ENCODE data around the gene MAP3K10.
A peak's percentile ranks its signal among the peaks of the same experiment; 100 is the strongest.

The MAP3K10 gene

DNA sequence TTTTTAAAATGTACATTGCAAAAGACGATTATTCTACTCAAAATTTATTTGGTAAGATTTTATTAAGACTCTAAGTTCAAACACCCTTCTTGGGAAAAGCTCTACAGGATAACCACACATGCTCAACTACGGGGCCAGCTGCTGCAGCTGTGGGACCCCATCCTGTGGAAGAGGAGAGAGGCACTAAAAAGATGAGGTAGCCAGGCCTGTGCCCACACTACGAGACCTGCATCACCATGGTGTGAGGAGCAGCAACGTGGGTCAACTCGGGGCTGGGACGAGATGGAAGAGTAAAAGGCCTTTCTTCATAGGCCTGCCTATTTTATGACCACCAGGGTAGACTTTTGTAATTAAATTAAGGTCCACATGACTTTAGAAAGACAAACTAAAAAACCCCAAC is 39.8 kb downstream of the MAP3K10 start:
- no peak overlapping the region for H3K4me3 ChIP-seq (ENCODE audit: low read depth, low read length)
- DNase-seq (ENCODE audit: low read depth) = no peak
- TF ChIP-seq, protein P1, sequence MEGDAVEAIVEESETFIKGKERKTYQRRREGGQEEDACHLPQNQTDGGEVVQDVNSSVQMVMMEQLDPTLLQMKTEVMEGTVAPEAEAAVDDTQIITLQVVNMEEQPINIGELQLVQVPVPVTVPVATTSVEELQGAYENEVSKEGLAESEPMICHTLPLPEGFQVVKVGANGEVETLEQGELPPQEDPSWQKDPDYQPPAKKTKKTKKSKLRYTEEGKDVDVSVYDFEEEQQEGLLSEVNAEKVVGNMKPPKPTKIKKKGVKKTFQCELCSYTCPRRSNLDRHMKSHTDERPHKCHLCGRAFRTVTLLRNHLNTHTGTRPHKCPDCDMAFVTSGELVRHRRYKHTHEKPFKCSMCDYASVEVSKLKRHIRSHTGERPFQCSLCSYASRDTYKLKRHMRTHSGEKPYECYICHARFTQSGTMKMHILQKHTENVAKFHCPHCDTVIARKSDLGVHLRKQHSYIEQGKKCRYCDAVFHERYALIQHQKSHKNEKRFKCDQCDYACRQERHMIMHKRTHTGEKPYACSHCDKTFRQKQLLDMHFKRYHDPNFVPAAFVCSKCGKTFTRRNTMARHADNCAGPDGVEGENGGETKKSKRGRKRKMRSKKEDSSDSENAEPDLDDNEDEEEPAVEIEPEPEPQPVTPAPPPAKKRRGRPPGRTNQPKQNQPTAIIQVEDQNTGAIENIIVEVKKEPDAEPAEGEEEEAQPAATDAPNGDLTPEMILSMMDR (conservative IDR thresholded peaks at IDR 0.05; ENCODE audit: low read depth, low read length) = no peak

DNA sequence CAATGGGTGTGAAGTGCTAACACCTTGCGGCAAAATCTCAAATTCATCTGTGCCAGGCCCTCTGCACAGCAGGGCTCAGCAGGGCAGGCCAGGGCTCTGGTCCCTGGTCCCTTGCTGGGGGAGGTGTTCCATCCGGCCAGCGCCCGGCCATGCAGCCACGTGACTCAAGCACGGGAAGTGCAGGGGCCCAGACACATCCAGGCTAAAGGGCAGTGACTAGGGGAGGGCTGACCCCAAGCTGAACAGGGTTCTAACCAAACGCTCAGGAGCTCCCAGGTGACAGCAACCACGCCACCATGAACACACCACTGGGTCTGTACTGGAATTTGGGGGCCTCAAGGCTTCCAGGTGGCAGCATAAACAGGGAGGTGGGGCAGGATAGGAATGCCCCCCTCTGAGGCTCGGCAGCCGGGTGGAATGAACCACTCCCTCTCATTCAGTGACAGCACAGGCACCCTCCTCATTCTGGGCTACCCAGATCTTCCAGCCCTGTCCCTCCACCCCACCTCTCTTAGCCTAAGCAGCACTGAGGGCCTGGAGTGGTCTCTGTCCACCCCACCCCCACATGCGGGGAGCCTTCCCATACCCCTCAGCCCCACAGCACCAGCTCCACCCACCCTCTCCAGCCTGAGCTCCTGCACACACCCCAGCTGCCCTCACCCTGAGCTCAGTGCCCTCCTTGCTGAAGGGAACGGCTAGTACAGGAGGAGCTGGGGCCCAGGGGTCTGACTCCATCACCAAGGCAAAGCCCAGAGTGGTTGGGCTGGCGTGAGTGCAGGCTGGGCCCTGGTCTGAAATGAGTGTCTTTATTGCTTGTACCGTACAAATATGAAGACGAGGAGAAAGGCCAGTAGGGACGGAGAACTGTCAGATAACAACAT is 40.6 kb downstream of the MAP3K10 start:
- DNase-seq (ENCODE audit: low read depth) = peak; percentile 36
- TF ChIP-seq, protein P1 (conservative IDR thresholded peaks at IDR 0.05; ENCODE audit: low read depth, low read length) = no peak
- no peak overlapping the region for H3K4me3 ChIP-seq (ENCODE audit: low read depth, low read length)

DNA sequence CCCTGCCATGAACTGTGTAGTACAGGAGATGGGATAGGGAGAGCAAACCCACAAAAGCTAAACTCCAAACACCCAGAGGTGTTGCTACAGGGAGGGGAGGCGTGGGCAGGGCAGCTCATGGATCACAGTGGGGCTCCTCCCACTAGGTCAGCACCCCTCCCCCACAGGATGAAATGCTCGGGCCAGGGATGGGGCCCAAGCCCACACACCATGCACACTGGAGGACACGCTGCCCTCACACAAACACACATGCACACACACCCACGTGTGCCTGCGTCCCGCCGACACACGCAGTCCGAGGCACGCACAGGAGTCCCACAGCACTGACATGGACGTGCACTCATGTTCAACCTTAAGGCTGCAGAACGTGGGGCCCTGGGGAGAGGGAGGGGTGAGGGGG is 41.3 kb downstream of the MAP3K10 start:
- no peak for DNase-seq (ENCODE audit: low read depth)
- TF ChIP-seq, protein P1 (conservative IDR thresholded peaks at IDR 0.05; ENCODE audit: low read depth, low read length) = no peak
- H3K4me3 ChIP-seq (ENCODE audit: low read depth, low read length) = no peak overlapping the region

DNA sequence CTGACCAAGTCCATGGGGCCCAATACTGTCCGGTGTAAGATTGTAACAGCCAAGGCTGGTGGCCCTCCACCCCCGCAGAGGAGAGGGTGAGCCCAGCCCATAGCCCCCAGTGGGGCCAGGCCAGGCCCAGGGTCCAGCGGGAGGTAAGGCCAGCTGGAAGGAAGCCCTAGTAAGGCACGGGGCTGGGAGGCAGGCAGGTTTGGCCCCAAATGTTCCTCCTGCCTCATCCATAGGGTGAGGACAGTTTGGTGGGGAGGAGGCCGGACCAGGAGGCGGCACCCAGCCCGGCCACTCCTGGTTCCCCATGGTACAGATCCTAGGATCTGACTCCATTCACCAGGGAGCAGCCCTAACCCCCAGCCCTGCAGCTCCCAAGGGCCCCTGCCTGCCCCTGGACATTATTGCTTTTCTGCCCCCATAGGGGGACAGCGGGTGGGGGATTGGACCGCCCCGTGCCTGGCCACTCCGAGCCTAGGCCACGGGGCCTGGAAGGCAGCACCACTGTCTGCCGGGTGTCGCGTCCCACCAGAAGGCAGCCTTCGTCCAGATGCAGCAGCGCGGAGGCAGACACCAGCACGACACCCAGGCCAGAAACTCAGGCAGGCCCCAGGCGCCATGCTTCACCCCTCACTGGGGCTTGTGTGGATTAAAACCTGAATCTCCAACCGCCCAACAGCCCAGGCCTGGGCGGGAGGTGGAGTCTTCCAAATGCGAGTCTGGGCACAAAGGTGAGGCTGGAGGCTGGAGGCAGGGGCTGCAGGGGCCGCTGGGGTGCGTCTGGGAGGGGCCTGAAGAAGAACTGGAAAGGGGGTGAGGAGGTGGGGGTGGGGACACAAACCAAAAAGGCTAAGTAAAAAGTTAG is 42.0 kb downstream of the MAP3K10 start:
- no peak for DNase-seq (ENCODE audit: low read depth)
- TF ChIP-seq, protein P1 (conservative IDR thresholded peaks at IDR 0.05; ENCODE audit: low read depth, low read length) = no peak
- H3K4me3 ChIP-seq (ENCODE audit: low read depth, low read length) = no peak overlapping the region

DNA sequence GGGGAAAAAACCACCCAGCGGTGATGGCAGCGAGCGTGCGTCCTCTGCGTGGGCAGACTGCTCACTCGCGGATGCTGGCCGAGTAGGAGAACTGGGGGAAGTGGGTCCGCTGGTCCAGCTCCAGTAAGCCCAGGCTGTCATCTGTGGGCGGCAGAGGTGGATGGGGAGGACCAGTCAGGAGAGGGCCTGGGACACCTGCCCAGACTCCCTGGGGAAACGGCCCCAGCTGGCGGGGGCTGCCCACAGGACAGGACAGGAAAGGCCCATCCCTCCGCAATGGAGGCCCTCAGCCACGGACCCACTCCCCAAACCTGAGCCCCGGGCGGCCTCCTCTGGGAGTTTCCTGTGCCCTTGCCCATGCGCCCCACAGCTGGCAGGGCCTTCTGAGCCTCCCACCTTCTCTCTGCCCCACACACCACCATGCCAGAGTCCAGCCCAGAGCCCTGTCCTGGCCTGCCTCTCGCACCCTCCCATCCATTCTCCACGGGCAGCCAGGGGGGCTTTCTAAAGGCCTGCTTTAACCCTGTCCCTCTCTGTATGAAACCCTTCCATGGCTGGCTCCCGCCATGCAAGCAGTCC is 42.7 kb downstream of the MAP3K10 start:
- TF ChIP-seq, protein P1 (conservative IDR thresholded peaks at IDR 0.05; ENCODE audit: low read depth, low read length) = no peak
- no peak overlapping the region for H3K4me3 ChIP-seq (ENCODE audit: low read depth, low read length)
- no peak for DNase-seq (ENCODE audit: low read depth)

DNA sequence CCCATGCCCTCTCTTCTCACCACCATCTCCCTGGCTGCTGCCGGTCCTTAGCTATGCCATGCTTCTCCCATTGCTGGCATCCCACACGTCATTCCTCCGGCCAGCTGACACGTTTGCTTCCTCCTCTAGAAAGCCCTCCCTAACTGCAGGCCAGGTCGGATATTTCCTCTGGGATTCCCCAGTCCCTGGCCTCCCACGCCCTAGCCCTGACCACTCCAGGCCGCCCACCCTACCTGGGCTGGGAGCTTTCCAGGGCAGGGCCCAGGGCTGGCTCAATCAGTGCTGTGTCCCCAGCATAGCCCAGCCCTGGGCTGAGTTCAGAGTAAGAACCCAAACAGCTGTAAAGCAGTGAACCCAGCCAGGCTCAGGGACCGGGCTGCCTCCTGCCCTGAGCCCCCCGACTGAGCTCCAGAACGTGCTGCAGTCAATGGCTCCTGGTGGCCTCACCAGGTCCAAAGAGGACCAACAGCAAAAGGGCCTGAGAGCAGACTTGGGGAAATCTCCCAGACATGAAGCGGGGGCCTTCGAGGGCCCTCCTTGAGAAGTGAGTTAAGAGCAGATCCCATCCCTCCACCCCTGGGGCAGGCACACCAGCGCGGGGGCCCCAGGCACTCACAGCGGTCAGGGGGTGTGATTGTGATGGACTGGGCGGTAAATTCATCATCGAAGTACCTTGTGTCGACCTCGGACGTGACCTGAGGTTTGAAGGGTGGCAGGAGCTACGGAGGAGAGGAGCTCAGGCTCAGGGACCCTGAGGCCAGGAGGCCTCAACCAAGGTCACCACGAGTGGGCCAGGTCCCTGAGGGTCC is 43.4 kb downstream of the MAP3K10 start:
- TF ChIP-seq, protein P1 (conservative IDR thresholded peaks at IDR 0.05; ENCODE audit: low read depth, low read length) = no peak
- H3K4me3 ChIP-seq (ENCODE audit: low read depth, low read length) = no peak overlapping the region
- DNase-seq (ENCODE audit: low read depth) = no peak
